A549 (cell line): ENCODE measurements around the gene AMBN. TPM values are rescaled to one million over a fixed set of nuclear protein-coding genes. Genes with fewer than 3 reads are reported as not detected.
A peak's percentile ranks its signal among the peaks of the same experiment; 100 is the strongest.

Experiments used
- ATAC-seq, 2 experiments: fragments of 200-7000 bp in 1 of 2; fragments of >200 bp in 1 of 2; cut with Nextera tagmentation in 1 of 2; cut with Tn5 transposase in 1 of 2; 3 replicates each; pipeline versions ENCODE4 v1.8.0 to v1.9.1; 2018 to 2020; ENCODE audit warnings: mild to moderate bottlenecking in 1 of 2, moderate library complexity in 1 of 2
- CTCF ChIA-PET: fragments of 300-600 bp; sonication (Branson Sonifier 250); formaldehyde crosslinking; extraction: SDS; loops from one replicate; lab custom pipeline; 2021; ENCODE audit warnings: antibody characterized with exemption, inconsistent platforms; lab: Yijun Ruan, JAX
- POLR2A ChIA-PET: fragments of 350-600 bp; formaldehyde crosslinking; extraction: SDS; loops from one replicate; lab custom pipeline; 2021; ENCODE audit warnings: antibody characterized with exemption, inconsistent platforms; lab: Yijun Ruan, JAX
- DNase-seq, 2 experiments: peaks; one replicate each; pipeline versions ENCODE4 v3.0.0 to v3.0.0-alpha.2; 2011 to 2016; ENCODE audit warnings: low read depth in 1 of 2, low spot score in 1 of 2
- FAIRE-seq: peaks from 2 replicates; lab custom pipeline; 2011; peaks lifted over from hg19 to GRCh38; lab: Jason Lieb, UNC
- H3K27ac ChIP-seq, 2 experiments: fragments of >200 bp; sonication (Bioruptor Twin); formaldehyde crosslinking; 3 replicates each; pipeline ENCODE4 v1.5.1; 2016 to 2017
- H3K4me1 ChIP-seq: fragments of >200 bp; sonication (Bioruptor Twin); formaldehyde crosslinking; 3 replicates; pipeline ENCODE4 v1.6.1; 2016
- H3K4me2 ChIP-seq: fragments of >200 bp; sonication (Bioruptor Twin); formaldehyde crosslinking; 3 replicates; pipeline ENCODE4 v1.6.1; 2016
- H3K4me3 ChIP-seq: fragments of >200 bp; sonication (Bioruptor Twin); formaldehyde crosslinking; 3 replicates; pipeline ENCODE4 v1.5.1; 2016
- H3K9me3 ChIP-seq: fragments of >200 bp; sonication (Bioruptor Twin); formaldehyde crosslinking; 3 replicates; pipeline ENCODE4 v1.6.1; 2016
- EP300 ChIP-seq, 2 experiments: fragments of >200 bp; sonication (Bioruptor Twin); formaldehyde crosslinking; IDR thresholded peaks; 2 replicates in 1 of 2; 3 replicates in 1 of 2; pipeline ENCODE4 v1.6.1; 2016 to 2017
- FOXS1 ChIP-seq: fragments of 250-450 bp; sonication (Bioruptor Pico); IDR thresholded peaks from 2 replicates; pipeline ENCODE4 v1.5.0; 2020; ENCODE audit warnings: mild to moderate bottlenecking, moderate library complexity
- GATA3 ChIP-seq: IDR thresholded peaks from 2 replicates; pipeline ENCODE4 v1.6.1; 2012; ENCODE audit warnings: borderline replicate concordance
- HEYL ChIP-seq: fragments of 250-450 bp; sonication (Bioruptor Pico); IDR thresholded peaks from 2 replicates; pipeline ENCODE4 v1.8.0; 2021; ENCODE audit warnings: mild to moderate bottlenecking, moderate library complexity
- HMGXB4 ChIP-seq: fragments of 250-450 bp; sonication (Bioruptor Pico); IDR thresholded peaks from 2 replicates; pipeline ENCODE4 v1.5.0; 2021; ENCODE audit warnings: mild to moderate bottlenecking, moderate library complexity, borderline replicate concordance
- KDM1A ChIP-seq: fragments of 200-600 bp; sonication (generic); IDR thresholded peaks from 2 replicates; pipeline ENCODE4 v1.6.1; 2016; ENCODE audit warnings: low read depth, mild to moderate bottlenecking
- MAFK ChIP-seq: fragments of 450-650 bp; IDR thresholded peaks from 2 replicates; pipeline ENCODE4 v1.6.1; 2014; ENCODE audit not compliant: partially characterized antibody
- NPAS2 ChIP-seq: fragments of 250-450 bp; sonication (Bioruptor Pico); IDR thresholded peaks from 2 replicates; pipeline ENCODE4 v1.8.0; 2022; ENCODE audit warnings: mild to moderate bottlenecking, moderate library complexity, borderline replicate concordance
- POLR2A ChIP-seq: IDR thresholded peaks from 2 replicates; pipeline ENCODE4 v1.6.1; 2012; ENCODE audit warnings: mild to moderate bottlenecking, low read length
- POLR2AphosphoS2 ChIP-seq: conservative IDR thresholded peaks from 2 replicates; pipeline ENCODE4 v1.6.1; 2012; ENCODE audit warnings: low read length, improper control_type of control experiment, inconsistent platforms
- RAD21 ChIP-seq, 2 experiments: fragments of >200 bp in 1 of 2; sonication (Bioruptor Twin) in 1 of 2; formaldehyde crosslinking in 1 of 2; IDR thresholded peaks in 1 of 2; conservative IDR thresholded peaks in 1 of 2; 2 replicates in 1 of 2; 3 replicates in 1 of 2; pipeline ENCODE4 v1.6.1; 2012 to 2018; ENCODE audit warnings: inconsistent platforms in 1 of 2
- REST ChIP-seq: fragments of 200-600 bp; sonication (generic); IDR thresholded peaks from 2 replicates; pipeline ENCODE4 v1.6.1; 2016; ENCODE audit warnings: antibody characterized with exemption, mild to moderate bottlenecking, moderate library complexity
- RFX5 ChIP-seq: fragments of 450-650 bp; IDR thresholded peaks from 2 replicates; pipeline ENCODE4 v1.7.1; 2014; ENCODE audit warnings: antibody characterized with exemption, mild to moderate bottlenecking, moderate library complexity
- SMC3 ChIP-seq: fragments of >200 bp; sonication (Bioruptor Twin); formaldehyde crosslinking; IDR thresholded peaks from 3 replicates; pipeline ENCODE4 v1.6.1; 2018; ENCODE audit warnings: inconsistent platforms
- SREBF2 ChIP-seq: fragments of 450-650 bp; IDR thresholded peaks from 2 replicates; pipeline ENCODE4 v1.6.1; 2014; ENCODE audit warnings: mild to moderate bottlenecking, moderate library complexity
- TP53 ChIP-seq: fragments of 250-450 bp; sonication (Bioruptor Pico); IDR thresholded peaks from 2 replicates; pipeline ENCODE4 v1.5.0; 2021; ENCODE audit warnings: mild to moderate bottlenecking, moderate library complexity
- ZNF302 ChIP-seq: fragments of 250-450 bp; sonication (Bioruptor Pico); IDR thresholded peaks from 2 replicates; pipeline ENCODE4 v1.9.0; 2021; ENCODE audit warnings: inconsistent platforms, mild to moderate bottlenecking, moderate library complexity
- WGBS: methylation state at CpG from one replicate; pipeline ENCODE4 v1.1.6; 2017; ENCODE audit errors: missing lambda C conversion rate; 5-methylcytosine and 5-hydroxymethylcytosine counted together
- polyA plus RNA-seq, 4 experiments: library from polyadenylated mRNA; depleted of rRNA in 3 of 4; stranded (reverse); fragments of >200 nt; fragmentation: RNase III in 1 of 4; extraction: RNeasy Plus Mini Kit Qiagen cat#74134 plus additional on column Dnase treatment in 1 of 4; gene quantifications; 2 replicates in 3 of 4; 3 replicates in 1 of 4; pipeline ENCODE4 v1.2.3, GENCODE V29; 2011 to 2017
- TF ChIP-seq, protein P1 (sequence below): fragments of 450-650 bp; IDR thresholded peaks from 2 replicates; pipeline ENCODE4 v1.6.1; 2014; ENCODE audit warnings: antibody characterized with exemption
- TF ChIP-seq, protein P2 (sequence below): fragments of 150-350 bp; IDR thresholded peaks from 2 replicates; pipeline ENCODE4 v1.6.1; 2014; ENCODE audit warnings: low read depth, mild to moderate bottlenecking, low read length
- TF ChIP-seq, protein P3 (sequence below): fragments of >200 bp; sonication (Bioruptor Twin); formaldehyde crosslinking; IDR thresholded peaks from 3 replicates; pipeline ENCODE4 v1.5.1; 2016
- TF ChIP-seq, protein P4 (sequence below): IDR thresholded peaks from 2 replicates; pipeline ENCODE4 v1.6.1; 2012

Gene AMBN
- polyA plus RNA-seq, 2 of the 4 experiments (the other 2 are of a cell fraction) = not detected

GRCh38 chr4:70627620-70628019, 35.6 kb downstream of the AMBN start:
- ChIA-PET POLR2A (no interaction called here), CTCF (no interaction called here)
- Histone ChIP-seq H3K9me3 (no peaks in the 10 kb centered on the region), H3K4me3 (no peak overlapping the region), H3K4me1 (peaks cover 13% of the 10 kb centered on the region), H3K27ac (peak overlapping the region in 1 of 2 experiments; percentile 26; a peak in 1 of 6 replicates), H3K4me2 (no peak overlapping the region)
- ATAC-seq (no peak), DNase-seq (no peak), FAIRE-seq (no peak)
- TF ChIP-seq KDM1A = no peak
- TF ChIP-seq, protein P1, sequence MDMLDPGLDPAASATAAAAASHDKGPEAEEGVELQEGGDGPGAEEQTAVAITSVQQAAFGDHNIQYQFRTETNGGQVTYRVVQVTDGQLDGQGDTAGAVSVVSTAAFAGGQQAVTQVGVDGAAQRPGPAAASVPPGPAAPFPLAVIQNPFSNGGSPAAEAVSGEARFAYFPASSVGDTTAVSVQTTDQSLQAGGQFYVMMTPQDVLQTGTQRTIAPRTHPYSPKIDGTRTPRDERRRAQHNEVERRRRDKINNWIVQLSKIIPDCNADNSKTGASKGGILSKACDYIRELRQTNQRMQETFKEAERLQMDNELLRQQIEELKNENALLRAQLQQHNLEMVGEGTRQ = no peak
- no peak for TF ChIP-seq RFX5
- TF ChIP-seq GATA3 = no peak
- TF ChIP-seq TP53 (CRISPR knock-in tag) = no peak
- TF ChIP-seq, protein P2, sequence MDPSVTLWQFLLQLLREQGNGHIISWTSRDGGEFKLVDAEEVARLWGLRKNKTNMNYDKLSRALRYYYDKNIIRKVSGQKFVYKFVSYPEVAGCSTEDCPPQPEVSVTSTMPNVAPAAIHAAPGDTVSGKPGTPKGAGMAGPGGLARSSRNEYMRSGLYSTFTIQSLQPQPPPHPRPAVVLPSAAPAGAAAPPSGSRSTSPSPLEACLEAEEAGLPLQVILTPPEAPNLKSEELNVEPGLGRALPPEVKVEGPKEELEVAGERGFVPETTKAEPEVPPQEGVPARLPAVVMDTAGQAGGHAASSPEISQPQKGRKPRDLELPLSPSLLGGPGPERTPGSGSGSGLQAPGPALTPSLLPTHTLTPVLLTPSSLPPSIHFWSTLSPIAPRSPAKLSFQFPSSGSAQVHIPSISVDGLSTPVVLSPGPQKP = no peak
- no peak for TF ChIP-seq SMC3
- TF ChIP-seq MAFK = peak; percentile 53
- WGBS = 71% methylated on average over 1 of the region's 1 CpG

DNA sequence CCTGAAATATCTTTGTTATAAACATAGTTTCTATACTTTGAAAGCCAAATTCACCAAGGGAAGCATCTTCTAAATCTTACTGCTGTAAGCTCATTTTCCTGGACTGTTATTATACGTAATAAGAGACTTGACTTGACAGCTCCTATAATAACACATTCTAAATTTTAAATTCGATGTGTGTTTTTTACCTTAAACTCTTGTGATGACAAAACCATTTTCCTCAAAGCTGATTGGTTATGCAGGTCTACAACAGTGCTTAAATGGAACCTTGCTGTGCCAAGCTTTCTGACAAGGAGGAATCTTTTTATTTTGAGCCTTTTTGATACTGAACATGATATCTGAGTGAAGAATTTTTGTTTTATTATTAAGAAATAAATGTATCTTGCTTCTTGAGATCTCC, 36.4 kb downstream of the AMBN start, which contains the start of gene ENAM:
ENAM (plus strand) TSS at position 301 of the 400 bp plus-strand sequence. CDS start 757 bp downstream, outside the sequence.
- POLR2A ChIA-PET = no interaction called here
- FAIRE-seq (no peak), ATAC-seq (no peak), DNase-seq (no peak)
- 85% methylated on average over 2 of the region's 2 CpGs for WGBS
- H3K4me2 ChIP-seq = no peak within 1 kb of the TSS
- H3K9me3 ChIP-seq = no peaks in the 10 kb centered on the region
- H3K4me1 ChIP-seq = peaks cover 13% of the 10 kb centered on the region
- H3K4me3 ChIP-seq = no peak within 1 kb of the TSS
- TF ChIP-seq RFX5 (no peak), EP300 (IDR thresholded peaks at IDR 0.05) (no peak), POLR2AphosphoS2 (no peak), SREBF2 (no peak), HEYL (CRISPR knock-in tag) (no peak), POLR2A (no peak), ZNF302 (no peak), RAD21 (conservative IDR thresholded peaks at IDR 0.05 in 1 of 2, IDR thresholded peaks at IDR 0.05 in 1 of 2) (no peak), HMGXB4 (CRISPR knock-in tag) (no peak), NPAS2 (no peak), FOXS1 (CRISPR knock-in tag) (no peak), REST (no peak)
- TF ChIP-seq, protein P3, sequence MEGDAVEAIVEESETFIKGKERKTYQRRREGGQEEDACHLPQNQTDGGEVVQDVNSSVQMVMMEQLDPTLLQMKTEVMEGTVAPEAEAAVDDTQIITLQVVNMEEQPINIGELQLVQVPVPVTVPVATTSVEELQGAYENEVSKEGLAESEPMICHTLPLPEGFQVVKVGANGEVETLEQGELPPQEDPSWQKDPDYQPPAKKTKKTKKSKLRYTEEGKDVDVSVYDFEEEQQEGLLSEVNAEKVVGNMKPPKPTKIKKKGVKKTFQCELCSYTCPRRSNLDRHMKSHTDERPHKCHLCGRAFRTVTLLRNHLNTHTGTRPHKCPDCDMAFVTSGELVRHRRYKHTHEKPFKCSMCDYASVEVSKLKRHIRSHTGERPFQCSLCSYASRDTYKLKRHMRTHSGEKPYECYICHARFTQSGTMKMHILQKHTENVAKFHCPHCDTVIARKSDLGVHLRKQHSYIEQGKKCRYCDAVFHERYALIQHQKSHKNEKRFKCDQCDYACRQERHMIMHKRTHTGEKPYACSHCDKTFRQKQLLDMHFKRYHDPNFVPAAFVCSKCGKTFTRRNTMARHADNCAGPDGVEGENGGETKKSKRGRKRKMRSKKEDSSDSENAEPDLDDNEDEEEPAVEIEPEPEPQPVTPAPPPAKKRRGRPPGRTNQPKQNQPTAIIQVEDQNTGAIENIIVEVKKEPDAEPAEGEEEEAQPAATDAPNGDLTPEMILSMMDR = no peak
- TF ChIP-seq, protein P4, sequence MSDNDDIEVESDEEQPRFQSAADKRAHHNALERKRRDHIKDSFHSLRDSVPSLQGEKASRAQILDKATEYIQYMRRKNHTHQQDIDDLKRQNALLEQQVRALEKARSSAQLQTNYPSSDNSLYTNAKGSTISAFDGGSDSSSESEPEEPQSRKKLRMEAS = no peak
- no peak within 1 kb of the TSS; a peak in 1 of 6 replicates for H3K27ac ChIP-seq
- CTCF ChIA-PET = no interaction called here
